DND-41 (cell line): Measurements from ENCODE around the gene MIDN.

ENCODE experiments used
- ATAC-seq: fragments of 200-7000 bp; cut with Tn5 transposase; 3 replicates; pipeline ENCODE4 v1.9.1; 2021; ENCODE audit warnings: low read depth; ENCODE audit not compliant: insufficient read depth
- DNase-seq: peaks from one replicate; pipeline ENCODE4 v3.0.0-alpha.2; 2020
- H2AFZ ChIP-seq: 2 replicates; pipeline ENCODE4 v1.6.0; 2012; ENCODE audit warnings: low read depth, low read length
- H3K27ac ChIP-seq: 2 replicates; pipeline ENCODE4 v1.5.1; 2012; ENCODE audit warnings: low read length, inconsistent platforms
- H3K27me3 ChIP-seq: fragments of 200-600 bp; sonication (generic); 2 replicates; pipeline ENCODE4 v1.6.0; 2012; ENCODE audit warnings: low read length, mild to moderate bottlenecking, inconsistent platforms; ENCODE audit not compliant: insufficient read depth, poor library complexity
- H3K36me3 ChIP-seq: 2 replicates; pipeline ENCODE4 v1.5.1; 2012; ENCODE audit warnings: low read length, inconsistent platforms; ENCODE audit not compliant: insufficient read depth
- H3K4me1 ChIP-seq: 2 replicates; pipeline ENCODE4 v1.5.1; 2012; ENCODE audit warnings: mild to moderate bottlenecking, low read length; ENCODE audit not compliant: insufficient read depth
- H3K4me2 ChIP-seq: 2 replicates; pipeline ENCODE4 v1.6.0; 2012; ENCODE audit warnings: mild to moderate bottlenecking, moderate library complexity, low read length, inconsistent platforms; ENCODE audit not compliant: insufficient read depth
- H3K4me3 ChIP-seq, 2 experiments: fragments of 200-600 bp in 1 of 2; shearing (Covaris generic) in 1 of 2; 2 replicates each; pipeline ENCODE4 v1.5.1; 2012 to 2016; ENCODE audit warnings: inconsistent platforms in 2 of 2, low read length in 2 of 2, mild to moderate bottlenecking in 2 of 2, low read depth in 1 of 2, moderate library complexity in 1 of 2
- H3K79me2 ChIP-seq: 2 replicates; pipeline ENCODE4 v1.6.0; 2012; ENCODE audit warnings: low read length, inconsistent platforms; ENCODE audit not compliant: insufficient read depth
- H3K9ac ChIP-seq: 2 replicates; pipeline ENCODE4 v1.6.0; 2012; ENCODE audit warnings: low read depth, mild to moderate bottlenecking, inconsistent platforms, low read length, moderate library complexity
- H3K9me3 ChIP-seq: 2 replicates; pipeline ENCODE4 v1.5.1; 2012; ENCODE audit warnings: low read length, moderate library complexity, mild to moderate bottlenecking, inconsistent platforms; ENCODE audit not compliant: insufficient read depth, severe bottlenecking
- H4K20me1 ChIP-seq: 2 replicates; pipeline ENCODE4 v1.6.0; 2012; ENCODE audit warnings: low read length; ENCODE audit not compliant: insufficient read depth
- CTCF ChIP-seq: IDR thresholded peaks from 2 replicates; pipeline ENCODE4 v1.5.1; 2012; ENCODE audit warnings: borderline replicate concordance, low read length, moderate library complexity, mild to moderate bottlenecking; ENCODE audit not compliant: poor library complexity, severe bottlenecking; ENCODE audit errors: extremely low read depth
- EZH2 ChIP-seq: IDR thresholded peaks from 3 replicates; pipeline ENCODE4 v1.6.1; 2012; ENCODE audit warnings: borderline replicate concordance, low read depth, mild to moderate bottlenecking, moderate library complexity, low read length, inconsistent platforms; ENCODE audit not compliant: severe bottlenecking

Gene MIDN

GRCh38 chr19:1264801-1265614 is 16.6 kb downstream of the MIDN start:
- no peak for DNase-seq
- no peak overlapping the region for H2AFZ ChIP-seq

GRCh38 chr19:1265615-1266128 is 17.3 kb downstream of the MIDN start:
- H3K9ac ChIP-seq = no peak overlapping the region
- H3K27ac ChIP-seq = no peak overlapping the region
- no peak overlapping the region for H3K4me3 ChIP-seq
- no peak overlapping the region for H3K4me2 ChIP-seq
- H4K20me1 ChIP-seq = peaks cover 11% of the 10 kb centered on the region
- H3K27me3 ChIP-seq = peaks cover 4% of the 10 kb centered on the region
- TF ChIP-seq EZH2 (no peak), CTCF (no peak)
- no peak overlapping the region for H2AFZ ChIP-seq
- no peak for ATAC-seq
- peaks cover 47% of the 10 kb centered on the region for H3K4me1 ChIP-seq
- H3K9me3 ChIP-seq = no peaks in the 10 kb centered on the region
- peaks cover 12% of the 10 kb centered on the region for H3K36me3 ChIP-seq
- peaks cover 17% of the 10 kb centered on the region for H3K79me2 ChIP-seq
- DNase-seq = no peak

More at GRCh38 chr19:1264801-1265614, 16.6 kb downstream of the MIDN start:
- peaks cover 4% of the 10 kb centered on the region for H3K27me3 ChIP-seq
- H3K4me3 ChIP-seq = no peak overlapping the region
- peaks cover 11% of the 10 kb centered on the region for H3K79me2 ChIP-seq
- H4K20me1 ChIP-seq = peaks cover 5% of the 10 kb centered on the region
- H3K27ac ChIP-seq = no peak overlapping the region
- H3K4me2 ChIP-seq = no peak overlapping the region
- no peaks in the 10 kb centered on the region for H3K9me3 ChIP-seq
- H3K9ac ChIP-seq = no peak overlapping the region
- H3K36me3 ChIP-seq = peaks cover 5% of the 10 kb centered on the region
- peaks cover 47% of the 10 kb centered on the region for H3K4me1 ChIP-seq
- ATAC-seq = no peak
- TF ChIP-seq EZH2 (no peak), CTCF (no peak)

DNA sequence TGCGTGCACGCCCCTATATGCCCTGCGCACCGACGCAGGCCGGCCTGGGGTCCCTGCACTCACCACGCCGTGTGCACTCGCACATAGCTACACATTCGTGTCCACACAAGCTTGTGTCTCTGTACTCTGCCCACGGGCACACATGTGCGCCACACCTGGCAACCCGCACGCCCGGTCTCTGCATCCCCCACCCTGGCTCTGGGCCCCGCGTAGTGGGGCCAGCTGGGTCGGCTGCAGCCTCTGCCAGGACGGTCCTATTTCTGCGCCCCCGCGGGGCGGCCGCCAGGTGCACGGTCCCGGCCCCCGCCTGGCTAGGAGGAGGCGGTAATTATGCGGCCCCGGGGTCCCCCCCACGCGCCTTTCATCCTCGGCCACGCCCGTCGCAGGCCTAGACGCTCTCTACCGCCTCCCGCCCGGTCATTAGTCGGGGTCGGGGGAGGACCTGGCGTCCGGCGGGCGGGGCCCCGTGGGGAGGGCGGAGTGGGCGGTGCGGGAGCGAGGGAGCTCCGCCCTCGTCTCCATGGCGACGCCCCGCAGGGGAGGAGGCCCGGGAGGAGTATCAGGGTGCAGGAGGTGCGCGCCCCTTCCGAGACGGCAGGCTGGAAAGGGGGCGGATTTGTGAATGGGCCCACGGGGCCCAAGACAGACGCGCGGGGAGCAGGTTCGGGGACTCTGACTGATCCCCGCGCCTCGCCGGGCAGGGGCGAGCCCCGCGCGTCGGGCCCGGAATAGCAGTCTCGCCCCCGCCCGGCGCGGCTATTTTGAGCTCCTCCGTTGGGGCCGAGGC is 17.9 kb downstream of the MIDN start:
- Histone ChIP-seq H3K36me3 (peaks cover 18% of the 10 kb centered on the region), H4K20me1 (peaks cover 18% of the 10 kb centered on the region), H3K4me1 (peaks cover 50% of the 10 kb centered on the region), H3K27me3 (peaks cover 4% of the 10 kb centered on the region), H3K9ac (peak overlapping the region; percentile 52), H3K9me3 (no peaks in the 10 kb centered on the region), H2AFZ (peak overlapping the region; percentile 49; the same call in 1 of the 2 replicates), H3K4me3 (peak overlapping the region in 1 of 2 experiments; percentile 51; a peak in 2 of 4 replicates), H3K27ac (no peak overlapping the region), H3K79me2 (peaks cover 22% of the 10 kb centered on the region), H3K4me2 (peak overlapping the region; percentile 72)
- DNase-seq = peak; percentile 54
- ATAC-seq = no peak
- TF ChIP-seq CTCF (no peak), EZH2 (no peak)
